ENCODE data around the gene RSRC1. TPM values are rescaled to one million over a fixed set of nuclear protein-coding genes. Genes with fewer than 3 reads are reported as not detected.

RSRC1 gene
- total RNA-seq, 1 donor from 2014 or later, result 80.5 TPM

Other genes starting within 250 kb of the RSRC1 start
- not detected in 2 replicates for gene SHOX2, start 3.7 kb upstream of the RSRC1 start, total RNA-seq (ENCODE audit: low replicate concordance)

Data from neural progenitor cell (in vitro differentiated cells).